ENCODE results near the gene SLC27A1.
"Not testable (repeated sequence)": the region's sequence is repeated elsewhere in the genome, so short reads cannot be mapped to it uniquely, and the experiment has no call there.

SLC27A1 gene

DNA sequence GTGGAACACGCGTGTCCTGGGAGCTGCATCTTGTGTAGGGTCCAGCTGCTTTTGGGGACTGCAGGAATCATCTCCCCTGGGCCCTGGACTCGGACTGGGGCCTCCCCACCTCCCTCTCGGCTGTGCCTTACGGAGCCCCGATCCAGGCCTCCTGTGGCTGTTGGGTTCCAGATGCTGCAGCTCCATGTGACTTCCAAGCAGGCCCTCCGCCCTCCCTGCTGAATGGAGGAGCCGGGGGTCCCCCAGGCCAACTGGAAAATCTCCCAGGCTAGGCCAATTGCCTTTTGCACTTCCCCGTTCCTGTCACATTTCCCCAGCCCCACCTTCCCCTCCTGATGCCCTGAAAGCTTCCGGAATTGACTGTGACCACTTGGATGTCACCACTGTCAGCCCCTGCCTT lies 34.9 kb downstream of the SLC27A1 start:
- no peak for ATAC-seq
- TF ChIP-seq ZNF565 (CRISPR knock-in tag; conservative IDR thresholded peaks at IDR 0.05; ENCODE audit: low read depth) (no peak), ARNTL (CRISPR knock-in tag; IDR thresholded peaks at IDR 0.05; ENCODE audit: borderline replicate concordance, low read depth) (no peak), OSR1 (CRISPR knock-in tag; IDR thresholded peaks at IDR 0.05) (no peak), CSRNP3 (CRISPR knock-in tag; IDR thresholded peaks at IDR 0.05) (no peak), TCF4 (CRISPR knock-in tag; IDR thresholded peaks at IDR 0.05; ENCODE audit: borderline replicate concordance) (no peak)
- TF ChIP-seq, protein P1, sequence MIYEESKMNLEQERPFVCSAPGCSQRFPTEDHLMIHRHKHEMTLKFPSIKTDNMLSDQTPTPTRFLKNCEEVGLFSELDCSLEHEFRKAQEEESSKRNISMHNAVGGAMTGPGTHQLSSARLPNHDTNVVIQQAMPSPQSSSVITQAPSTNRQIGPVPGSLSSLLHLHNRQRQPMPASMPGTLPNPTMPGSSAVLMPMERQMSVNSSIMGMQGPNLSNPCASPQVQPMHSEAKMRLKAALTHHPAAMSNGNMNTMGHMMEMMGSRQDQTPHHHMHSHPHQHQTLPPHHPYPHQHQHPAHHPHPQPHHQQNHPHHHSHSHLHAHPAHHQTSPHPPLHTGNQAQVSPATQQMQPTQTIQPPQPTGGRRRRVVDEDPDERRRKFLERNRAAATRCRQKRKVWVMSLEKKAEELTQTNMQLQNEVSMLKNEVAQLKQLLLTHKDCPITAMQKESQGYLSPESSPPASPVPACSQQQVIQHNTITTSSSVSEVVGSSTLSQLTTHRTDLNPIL (CRISPR knock-in tag; IDR thresholded peaks at IDR 0.05; ENCODE audit: low read depth), result no peak

GRCh38 chr19:17506745-17507144 lies 36.4 kb downstream of the SLC27A1 start:
- ATAC-seq, result no peak
- TF ChIP-seq ISL1 (CRISPR knock-in tag; IDR thresholded peaks at IDR 0.05) (no peak), TCF4 (CRISPR knock-in tag; IDR thresholded peaks at IDR 0.05; ENCODE audit: borderline replicate concordance) (no peak), CSRNP3 (CRISPR knock-in tag; IDR thresholded peaks at IDR 0.05) (no peak), ESRRG (CRISPR knock-in tag; IDR thresholded peaks at IDR 0.05) (no peak), OSR1 (CRISPR knock-in tag; IDR thresholded peaks at IDR 0.05) (no peak), GLIS3 (CRISPR knock-in tag; IDR thresholded peaks at IDR 0.05) (no peak), TOX (CRISPR knock-in tag; IDR thresholded peaks at IDR 0.05; ENCODE audit: borderline replicate concordance) (no peak), PPARA (CRISPR knock-in tag; IDR thresholded peaks at IDR 0.05; ENCODE audit: borderline replicate concordance) (no peak), BACH2 (CRISPR knock-in tag; IDR thresholded peaks at IDR 0.05; ENCODE audit: borderline replicate concordance) (no peak), ZNF70 (CRISPR knock-in tag; IDR thresholded peaks at IDR 0.05) (no peak), ZC3H10 (CRISPR knock-in tag; IDR thresholded peaks at IDR 0.05) (no peak), TSHZ2 (CRISPR knock-in tag; IDR thresholded peaks at IDR 0.05) (no peak), ARNTL (CRISPR knock-in tag; IDR thresholded peaks at IDR 0.05; ENCODE audit: borderline replicate concordance, low read depth) (no peak), POU6F1 (CRISPR knock-in tag; IDR thresholded peaks at IDR 0.05; ENCODE audit: borderline replicate concordance, low read depth) (no peak), ZFP30 (CRISPR knock-in tag; IDR thresholded peaks at IDR 0.05) (no peak)
- TF ChIP-seq, protein P1 (CRISPR knock-in tag; IDR thresholded peaks at IDR 0.05; ENCODE audit: low read depth), result no peak

GRCh38 chr19:17508558-17508933 lies 38.2 kb downstream of the SLC27A1 start:
- not testable (repeated sequence) for ATAC-seq
